ENCODE data around the gene TRIM71. TPM values are rescaled to one million over a fixed set of nuclear protein-coding genes. Genes with fewer than 3 reads are reported as not detected.

The TRIM71 gene
- polyA plus RNA-seq (2012; ENCODE audit: insufficient read length, low read depth): not detected

DNA sequence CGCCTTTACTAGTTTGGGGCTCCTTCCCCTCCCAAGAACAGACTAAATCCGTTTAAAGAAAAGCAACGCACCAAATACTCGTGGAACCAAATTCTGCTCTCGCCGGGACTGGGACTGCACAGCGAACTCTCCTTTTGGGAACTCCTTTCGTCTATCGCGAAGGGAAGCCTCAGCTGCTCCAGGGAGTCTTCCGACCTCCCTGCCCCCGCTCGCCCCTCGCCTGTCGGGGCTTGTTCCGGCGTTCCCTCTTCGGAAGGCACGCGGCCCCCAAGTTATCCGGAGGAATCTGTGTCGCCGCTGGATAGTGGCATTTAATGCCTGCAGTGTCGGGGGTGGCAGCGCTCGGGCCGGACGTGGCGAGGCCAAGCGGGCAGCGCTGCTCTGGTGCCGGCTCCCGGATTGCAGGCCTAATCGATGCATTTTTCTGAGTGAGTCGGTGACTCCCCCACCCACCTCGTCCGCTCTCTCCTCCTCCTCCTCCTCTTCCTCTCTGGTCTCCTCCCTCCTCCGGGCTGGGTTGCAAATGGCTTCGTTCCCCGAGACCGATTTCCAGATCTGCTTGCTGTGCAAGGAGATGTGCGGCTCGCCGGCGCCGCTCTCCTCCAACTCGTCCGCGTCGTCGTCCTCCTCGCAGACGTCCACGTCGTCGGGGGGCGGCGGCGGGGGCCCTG is at the start of gene TRIM71:
Gene TRIM71, plus strand, starts transcription at position 440 of the 671 bp plus-strand sequence. Its CDS starts 84 bp downstream, at position 524.
- TF ChIP-seq TAF1 (IDR thresholded peaks at IDR 0.05; ENCODE audit: borderline replicate concordance, insufficient read depth, low read length): no peak
- TF ChIP-seq, protein P1, sequence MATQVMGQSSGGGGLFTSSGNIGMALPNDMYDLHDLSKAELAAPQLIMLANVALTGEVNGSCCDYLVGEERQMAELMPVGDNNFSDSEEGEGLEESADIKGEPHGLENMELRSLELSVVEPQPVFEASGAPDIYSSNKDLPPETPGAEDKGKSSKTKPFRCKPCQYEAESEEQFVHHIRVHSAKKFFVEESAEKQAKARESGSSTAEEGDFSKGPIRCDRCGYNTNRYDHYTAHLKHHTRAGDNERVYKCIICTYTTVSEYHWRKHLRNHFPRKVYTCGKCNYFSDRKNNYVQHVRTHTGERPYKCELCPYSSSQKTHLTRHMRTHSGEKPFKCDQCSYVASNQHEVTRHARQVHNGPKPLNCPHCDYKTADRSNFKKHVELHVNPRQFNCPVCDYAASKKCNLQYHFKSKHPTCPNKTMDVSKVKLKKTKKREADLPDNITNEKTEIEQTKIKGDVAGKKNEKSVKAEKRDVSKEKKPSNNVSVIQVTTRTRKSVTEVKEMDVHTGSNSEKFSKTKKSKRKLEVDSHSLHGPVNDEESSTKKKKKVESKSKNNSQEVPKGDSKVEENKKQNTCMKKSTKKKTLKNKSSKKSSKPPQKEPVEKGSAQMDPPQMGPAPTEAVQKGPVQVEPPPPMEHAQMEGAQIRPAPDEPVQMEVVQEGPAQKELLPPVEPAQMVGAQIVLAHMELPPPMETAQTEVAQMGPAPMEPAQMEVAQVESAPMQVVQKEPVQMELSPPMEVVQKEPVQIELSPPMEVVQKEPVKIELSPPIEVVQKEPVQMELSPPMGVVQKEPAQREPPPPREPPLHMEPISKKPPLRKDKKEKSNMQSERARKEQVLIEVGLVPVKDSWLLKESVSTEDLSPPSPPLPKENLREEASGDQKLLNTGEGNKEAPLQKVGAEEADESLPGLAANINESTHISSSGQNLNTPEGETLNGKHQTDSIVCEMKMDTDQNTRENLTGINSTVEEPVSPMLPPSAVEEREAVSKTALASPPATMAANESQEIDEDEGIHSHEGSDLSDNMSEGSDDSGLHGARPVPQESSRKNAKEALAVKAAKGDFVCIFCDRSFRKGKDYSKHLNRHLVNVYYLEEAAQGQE (IDR thresholded peaks at IDR 0.05; ENCODE audit: insufficient read depth in 1 of 2, low read depth in 2 of 2, low read length in 2 of 2): no peak
- TF ChIP-seq POLR2AphosphoS5 (IDR thresholded peaks at IDR 0.05; ENCODE audit: low read depth, low read length): no peak
- no peak for TF ChIP-seq FOXP2 (optimal IDR thresholded peaks at IDR 0.05; ENCODE audit: borderline replicate concordance, extremely low read depth, extremely low read length, insufficient read depth)
- no peak for TF ChIP-seq SIN3A (IDR thresholded peaks at IDR 0.05; ENCODE audit: borderline replicate concordance, insufficient read depth, low read length)

DNA sequence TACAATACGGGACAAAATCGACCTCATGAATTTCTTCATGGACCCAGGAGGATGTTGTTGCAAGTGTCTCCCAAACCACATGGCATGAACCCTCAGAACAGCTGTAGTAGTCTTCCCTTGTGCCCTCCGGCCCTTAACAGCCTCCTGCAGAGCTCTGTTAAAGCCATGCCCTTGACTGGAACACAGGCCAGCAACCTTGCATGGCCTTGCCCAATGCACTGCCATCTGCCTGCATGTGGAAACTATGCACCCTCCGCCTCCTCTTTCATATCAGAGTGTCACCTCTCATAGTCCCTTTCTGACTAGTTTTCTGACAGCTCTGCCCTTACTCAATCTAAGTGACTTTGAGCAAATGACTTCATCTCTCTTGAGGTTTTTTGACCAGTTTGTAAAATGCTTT is 39.4 kb upstream of the TRIM71 start:
- TF ChIP-seq, protein P1 (IDR thresholded peaks at IDR 0.05; ENCODE audit: insufficient read depth in 1 of 2, low read depth in 2 of 2, low read length in 2 of 2): no peak
- TF ChIP-seq POLR2AphosphoS5 (IDR thresholded peaks at IDR 0.05; ENCODE audit: low read depth, low read length) (no peak), FOXP2 (optimal IDR thresholded peaks at IDR 0.05; ENCODE audit: borderline replicate concordance, extremely low read depth, extremely low read length, insufficient read depth) (no peak), SIN3A (IDR thresholded peaks at IDR 0.05; ENCODE audit: borderline replicate concordance, insufficient read depth, low read length) (no peak), TAF1 (IDR thresholded peaks at IDR 0.05; ENCODE audit: borderline replicate concordance, insufficient read depth, low read length) (no peak)

DNA sequence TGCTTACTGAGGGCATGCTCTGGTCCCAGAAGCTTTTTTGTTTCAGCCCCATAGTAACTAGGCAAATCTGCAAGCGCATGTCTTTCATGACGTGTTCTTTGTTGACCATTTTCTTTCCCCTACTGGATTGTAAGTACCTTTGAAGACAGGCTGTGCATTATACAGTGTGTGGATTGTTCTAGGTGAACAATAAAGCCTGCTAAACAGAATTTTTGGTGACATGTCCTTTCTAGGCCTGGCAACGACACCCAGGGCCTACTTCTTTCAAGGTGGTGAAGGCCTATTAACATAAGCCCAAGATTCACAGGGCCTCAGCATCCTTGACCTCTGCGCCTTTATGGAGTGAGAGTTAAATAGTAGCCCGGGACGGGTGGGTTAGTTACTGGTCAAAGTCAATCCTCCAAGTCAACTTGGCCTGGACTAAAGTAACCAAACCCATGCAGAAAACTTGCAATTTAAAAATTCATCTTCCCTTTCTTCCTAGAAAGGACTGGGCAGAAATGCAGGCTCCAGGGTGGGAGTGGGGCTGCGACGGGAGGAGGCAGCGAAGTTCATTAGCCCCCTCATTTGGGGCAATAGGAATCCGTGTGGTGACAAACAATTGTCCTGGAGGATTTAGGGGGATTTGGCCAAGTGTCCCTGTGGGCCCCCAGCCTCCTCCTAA is 37.6 kb upstream of the TRIM71 start:
- no peak for TF ChIP-seq FOXP2 (optimal IDR thresholded peaks at IDR 0.05; ENCODE audit: borderline replicate concordance, extremely low read depth, extremely low read length, insufficient read depth)
- no peak for TF ChIP-seq POLR2AphosphoS5 (IDR thresholded peaks at IDR 0.05; ENCODE audit: low read depth, low read length)
- TF ChIP-seq, protein P1 (IDR thresholded peaks at IDR 0.05; ENCODE audit: insufficient read depth in 1 of 2, low read depth in 2 of 2, low read length in 2 of 2): no peak
- TF ChIP-seq TAF1 (IDR thresholded peaks at IDR 0.05; ENCODE audit: borderline replicate concordance, insufficient read depth, low read length): no peak
- no peak for TF ChIP-seq SIN3A (IDR thresholded peaks at IDR 0.05; ENCODE audit: borderline replicate concordance, insufficient read depth, low read length)

DNA sequence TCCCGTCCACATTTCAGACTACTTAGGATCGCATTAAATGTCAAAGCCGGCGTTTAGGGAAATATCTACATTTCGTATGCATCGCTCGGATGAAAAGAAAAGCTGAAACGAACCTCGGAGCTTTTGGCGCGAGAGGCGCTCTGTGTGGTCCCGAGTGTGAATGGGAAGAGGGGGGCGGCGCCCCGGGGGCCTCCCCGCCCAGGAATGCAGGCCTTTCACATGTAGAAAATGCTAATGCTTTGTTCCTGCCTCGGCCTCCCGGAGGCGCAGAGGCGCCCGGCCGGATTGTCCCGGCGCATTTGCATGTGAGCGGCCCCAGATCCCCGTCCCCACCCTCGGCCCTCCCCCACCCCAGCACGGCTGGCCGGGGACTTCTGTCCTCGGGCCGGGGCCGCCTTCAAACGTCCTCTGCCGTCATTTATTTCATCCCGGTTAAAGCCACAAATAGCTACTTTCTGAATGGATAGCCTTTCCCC is 37.0 kb upstream of the TRIM71 start:
- TF ChIP-seq, protein P1 (IDR thresholded peaks at IDR 0.05; ENCODE audit: insufficient read depth in 1 of 2, low read depth in 2 of 2, low read length in 2 of 2): no peak
- TF ChIP-seq TAF1 (IDR thresholded peaks at IDR 0.05; ENCODE audit: borderline replicate concordance, insufficient read depth, low read length): no peak
- TF ChIP-seq SIN3A (IDR thresholded peaks at IDR 0.05; ENCODE audit: borderline replicate concordance, insufficient read depth, low read length): no peak
- no peak for TF ChIP-seq POLR2AphosphoS5 (IDR thresholded peaks at IDR 0.05; ENCODE audit: low read depth, low read length)
- no peak for TF ChIP-seq FOXP2 (optimal IDR thresholded peaks at IDR 0.05; ENCODE audit: borderline replicate concordance, extremely low read depth, extremely low read length, insufficient read depth)

Data from PFSK-1 (cell line).